Panc1 (cell line): ENCODE data around the gene FBXL2.

Source experiments
- POLR2AphosphoS5 ChIP-seq: IDR thresholded peaks from 2 replicates; pipeline ENCODE4 v1.6.1; 2012; ENCODE audit warnings: mild to moderate bottlenecking, low read depth, low read length, moderate library complexity
- TF ChIP-seq, protein P1 (sequence below): fragments of 450-650 bp; IDR thresholded peaks from 2 replicates; pipeline ENCODE4 v1.5.1; 2017; ENCODE audit warnings: mild to moderate bottlenecking

GRCh38 chr3:33394403-33395054 lies 117.3 kb downstream of the FBXL2 start:
- no peak for TF ChIP-seq POLR2AphosphoS5
- TF ChIP-seq, protein P1, sequence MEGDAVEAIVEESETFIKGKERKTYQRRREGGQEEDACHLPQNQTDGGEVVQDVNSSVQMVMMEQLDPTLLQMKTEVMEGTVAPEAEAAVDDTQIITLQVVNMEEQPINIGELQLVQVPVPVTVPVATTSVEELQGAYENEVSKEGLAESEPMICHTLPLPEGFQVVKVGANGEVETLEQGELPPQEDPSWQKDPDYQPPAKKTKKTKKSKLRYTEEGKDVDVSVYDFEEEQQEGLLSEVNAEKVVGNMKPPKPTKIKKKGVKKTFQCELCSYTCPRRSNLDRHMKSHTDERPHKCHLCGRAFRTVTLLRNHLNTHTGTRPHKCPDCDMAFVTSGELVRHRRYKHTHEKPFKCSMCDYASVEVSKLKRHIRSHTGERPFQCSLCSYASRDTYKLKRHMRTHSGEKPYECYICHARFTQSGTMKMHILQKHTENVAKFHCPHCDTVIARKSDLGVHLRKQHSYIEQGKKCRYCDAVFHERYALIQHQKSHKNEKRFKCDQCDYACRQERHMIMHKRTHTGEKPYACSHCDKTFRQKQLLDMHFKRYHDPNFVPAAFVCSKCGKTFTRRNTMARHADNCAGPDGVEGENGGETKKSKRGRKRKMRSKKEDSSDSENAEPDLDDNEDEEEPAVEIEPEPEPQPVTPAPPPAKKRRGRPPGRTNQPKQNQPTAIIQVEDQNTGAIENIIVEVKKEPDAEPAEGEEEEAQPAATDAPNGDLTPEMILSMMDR: no peak
